Astrocyte (in vitro differentiated cells and primary cell): Measurements from ENCODE around the gene UBE2A.

Experiments used
- CTCF ChIP-seq: IDR thresholded peaks from 2 replicates; pipeline ENCODE4 v1.5.1; 2011; ENCODE audit warnings: low read depth, mild to moderate bottlenecking, inconsistent platforms, low read length, moderate library complexity; ENCODE audit not compliant: insufficient read depth
- EZH2 ChIP-seq: IDR thresholded peaks from 2 replicates; pipeline ENCODE4 v1.6.1; 2012; ENCODE audit warnings: mild to moderate bottlenecking, low read length, inconsistent platforms; ENCODE audit not compliant: insufficient read depth

GRCh38 chrX:119606280-119607017, 32.1 kb downstream of the UBE2A start, which contains the start of gene NKRF:
- no peak for TF ChIP-seq EZH2
- no peak for TF ChIP-seq CTCF
